Activated CD8-positive, alpha-beta T cell treated with anti-CD3 and anti-CD28 coated beads for 36 hours (primary cell): ENCODE results near the gene DDX17. TPM values are rescaled to one million over a fixed set of nuclear protein-coding genes. Genes with fewer than 3 reads are reported as not detected.
"Not testable (repeated sequence)": the region's sequence is repeated elsewhere in the genome, so short reads cannot be mapped to it uniquely, and the experiment has no call there.

Source experiments
- ATAC-seq: fragments of 200-7000 bp; cut with Tn5 transposase; one replicate; pipeline ENCODE4 v1.10.0; 2021; ENCODE audit warnings: mild to moderate bottlenecking, moderate library complexity
- CTCF ChIA-PET: fragments of 350-600 bp; sonication (Branson Sonifier 250); formaldehyde crosslinking; loops from one replicate; lab custom pipeline; 2021; ENCODE audit warnings: antibody characterized with exemption; lab: Charles Lee
- POLR2A ChIA-PET: fragments of 350-600 bp; sonication (Branson Sonifier 250); formaldehyde crosslinking; loops from one replicate; lab custom pipeline; 2021; ENCODE audit warnings: antibody characterized with exemption; lab: Charles Lee
- DNase-seq: peaks from one replicate; pipeline ENCODE4 v3.0.0-alpha.2; 2020
- H3K27ac Mint-ChIP-seq: one replicate; pipeline ENCODE4 v1.8.0; 2021; ENCODE audit warnings: mild to moderate bottlenecking, mixed read lengths
- H3K27me3 Mint-ChIP-seq: one replicate; pipeline ENCODE4 v1.8.0; 2021; ENCODE audit warnings: mixed read lengths
- H3K36me3 Mint-ChIP-seq: one replicate; pipeline ENCODE4 v1.8.0; 2021; ENCODE audit warnings: low read depth, mixed read lengths
- H3K4me1 Mint-ChIP-seq: one replicate; pipeline ENCODE4 v1.8.0; 2021; ENCODE audit warnings: low read depth, mixed read lengths
- H3K4me3 Mint-ChIP-seq: one replicate; pipeline ENCODE4 v1.8.0; 2021; ENCODE audit warnings: mild to moderate bottlenecking, moderate library complexity, mixed read lengths
- H3K9me3 Mint-ChIP-seq: one replicate; pipeline ENCODE4 v1.8.0; 2021; ENCODE audit warnings: mixed read lengths
- intact Hi-C: fragments of 100-400 bp; cut with micrococcal nuclease; formaldehyde crosslinking; loops from one replicate; pipeline ENCODE4 v1.10.0; 2022
- total RNA-seq, 2 experiments: library from RNA; stranded (reverse); gene quantifications; one replicate each; pipeline ENCODE4 v1.2.3, GENCODE V29; 2021
- TF ChIP-seq, protein P1 (sequence below): fragments of 200-600 bp; IDR thresholded peaks from one replicate; pipeline ENCODE4 v1.8.0; 2022; ENCODE audit warnings: antibody characterized with exemption, mild to moderate bottlenecking

DDX17 gene
- total RNA-seq, 2 experiments from 2014 or later: 320 to 334 TPM

DNA sequence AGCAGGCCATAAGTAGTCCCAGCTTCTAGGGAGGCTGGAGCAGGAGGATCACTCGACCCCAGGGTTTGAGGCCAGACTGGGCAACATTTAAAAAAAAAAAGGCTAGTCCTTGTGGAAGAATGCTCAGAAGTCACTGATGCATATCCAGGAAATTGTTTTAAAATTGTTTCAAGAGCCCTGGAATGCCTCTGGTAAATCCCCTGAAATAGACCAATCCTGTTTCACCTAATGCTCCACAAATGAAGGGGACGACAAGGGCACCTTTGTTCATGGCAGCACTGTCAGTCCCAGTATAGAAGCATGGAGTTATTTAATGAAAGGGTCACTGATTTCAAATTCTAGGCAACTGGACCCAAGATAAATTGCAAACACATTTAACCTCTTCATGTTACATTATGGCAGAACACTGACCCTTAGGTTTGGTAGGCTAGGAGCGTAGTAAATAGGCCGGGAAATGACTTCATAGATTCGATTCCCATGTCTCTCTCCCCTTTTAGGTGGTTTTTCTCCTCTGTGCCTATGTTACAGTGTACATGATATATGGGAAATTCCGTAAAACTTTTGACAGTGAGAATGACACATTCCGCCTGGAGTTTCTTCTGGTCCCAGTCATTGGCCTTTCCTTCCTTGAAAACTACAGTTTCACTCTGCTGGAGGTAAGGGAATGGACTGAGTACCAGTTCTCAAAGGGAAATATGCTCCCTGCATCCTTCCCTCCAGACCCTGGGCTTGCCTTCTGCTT lies 26.8 kb downstream of the DDX17 start:
- Mint-ChIP-seq H3K36me3 (peaks cover 31% of the 10 kb centered on the region), H3K27ac (no peak overlapping the region), H3K9me3 (no peaks in the 10 kb centered on the region), H3K27me3 (no peaks in the 10 kb centered on the region), H3K4me3 (no peak overlapping the region), H3K4me1 (peaks cover 17% of the 10 kb centered on the region)
- ATAC-seq (no peak), DNase-seq (no peak)
- TF ChIP-seq, protein P1, sequence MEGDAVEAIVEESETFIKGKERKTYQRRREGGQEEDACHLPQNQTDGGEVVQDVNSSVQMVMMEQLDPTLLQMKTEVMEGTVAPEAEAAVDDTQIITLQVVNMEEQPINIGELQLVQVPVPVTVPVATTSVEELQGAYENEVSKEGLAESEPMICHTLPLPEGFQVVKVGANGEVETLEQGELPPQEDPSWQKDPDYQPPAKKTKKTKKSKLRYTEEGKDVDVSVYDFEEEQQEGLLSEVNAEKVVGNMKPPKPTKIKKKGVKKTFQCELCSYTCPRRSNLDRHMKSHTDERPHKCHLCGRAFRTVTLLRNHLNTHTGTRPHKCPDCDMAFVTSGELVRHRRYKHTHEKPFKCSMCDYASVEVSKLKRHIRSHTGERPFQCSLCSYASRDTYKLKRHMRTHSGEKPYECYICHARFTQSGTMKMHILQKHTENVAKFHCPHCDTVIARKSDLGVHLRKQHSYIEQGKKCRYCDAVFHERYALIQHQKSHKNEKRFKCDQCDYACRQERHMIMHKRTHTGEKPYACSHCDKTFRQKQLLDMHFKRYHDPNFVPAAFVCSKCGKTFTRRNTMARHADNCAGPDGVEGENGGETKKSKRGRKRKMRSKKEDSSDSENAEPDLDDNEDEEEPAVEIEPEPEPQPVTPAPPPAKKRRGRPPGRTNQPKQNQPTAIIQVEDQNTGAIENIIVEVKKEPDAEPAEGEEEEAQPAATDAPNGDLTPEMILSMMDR: no peak
- intact Hi-C loops: no loop called here
- POLR2A ChIA-PET: interaction anchor here (0.7 to 4.2 kb wide), 2 partner anchors 11 to 25 kb away, joined by 3 to 29 read pairs; no protein-coding TSS in a partner anchor
- CTCF ChIA-PET: no interaction called here

DNA sequence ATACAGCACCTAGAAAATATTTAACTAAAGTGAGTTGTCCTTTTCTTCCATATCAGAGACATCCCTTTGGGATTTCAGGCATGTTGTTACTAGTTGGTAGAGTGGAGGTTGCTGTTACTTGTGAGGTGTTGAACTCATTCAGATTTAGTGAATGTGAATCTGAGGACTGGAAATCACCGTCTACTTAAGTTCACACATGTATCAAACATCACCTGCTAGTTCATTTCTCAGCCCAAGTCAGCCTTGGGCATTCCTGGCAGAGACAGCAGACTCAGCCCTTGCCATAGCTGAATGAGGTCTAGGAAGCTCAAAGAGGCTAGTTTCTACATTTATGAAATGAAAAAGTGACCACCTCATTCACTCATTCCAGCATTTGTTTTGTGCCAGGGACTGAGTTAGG lies 28.5 kb downstream of the DDX17 start:
- intact Hi-C loops: no loop called here
- H3K27me3 Mint-ChIP-seq: no peaks in the 10 kb centered on the region
- H3K9me3 Mint-ChIP-seq: no peaks in the 10 kb centered on the region
- H3K27ac Mint-ChIP-seq: no peak overlapping the region
- TF ChIP-seq, protein P1: no peak
- peaks cover 14% of the 10 kb centered on the region for H3K36me3 Mint-ChIP-seq
- CTCF ChIA-PET: interaction anchor here (1.2 kb wide), 2 partner anchors 46 to 364 kb away, joined by 3 read pairs; no protein-coding TSS in a partner anchor
- ATAC-seq (no peak), DNase-seq (no peak)
- H3K4me3 Mint-ChIP-seq: no peak overlapping the region
- POLR2A ChIA-PET: interaction anchor here (1.0 to 1.6 kb wide), 2 partner anchors 10 to 25 kb away, joined by 3 to 4 read pairs; partner anchors contain the start of gene KDELR3
- peaks cover 6% of the 10 kb centered on the region for H3K4me1 Mint-ChIP-seq

DNA sequence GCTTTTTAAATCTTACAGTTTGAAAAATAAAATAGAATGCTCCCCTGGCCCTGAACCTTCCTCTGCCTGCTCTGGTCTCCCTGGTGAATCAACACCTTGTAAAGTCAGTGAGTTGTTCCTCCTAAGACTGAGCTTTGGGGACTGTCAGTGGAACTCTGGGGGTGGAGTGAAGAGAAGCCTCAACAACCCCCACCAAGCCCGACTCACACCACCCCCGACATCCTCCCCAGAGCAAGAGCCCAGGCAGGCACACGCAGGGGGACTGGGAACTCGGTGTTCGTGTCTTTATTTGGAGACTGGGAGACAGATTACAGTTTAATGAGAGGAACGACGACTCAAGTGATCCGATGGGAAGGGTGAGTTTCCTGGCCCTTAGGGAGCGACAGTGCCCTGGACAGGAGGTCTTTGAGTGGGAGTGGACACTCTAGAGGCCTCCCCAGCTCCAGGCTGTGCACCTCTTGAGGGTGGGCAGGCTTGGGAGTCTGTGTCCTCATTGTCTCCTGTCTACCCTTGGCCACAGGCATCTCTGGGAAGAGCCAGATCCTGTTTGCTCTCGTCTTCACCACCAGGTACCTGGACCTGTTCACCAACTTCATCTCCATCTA lies 32.0 kb downstream of the DDX17 start:
- Mint-ChIP-seq H3K4me3 (no peak overlapping the region), H3K36me3 (no peaks in the 10 kb centered on the region), H3K4me1 (peaks cover 6% of the 10 kb centered on the region), H3K27ac (no peak overlapping the region), H3K9me3 (no peaks in the 10 kb centered on the region), H3K27me3 (no peaks in the 10 kb centered on the region)
- no peak for DNase-seq
- POLR2A ChIA-PET: interaction anchor here (2.1 kb wide), 1 partner anchor 10 kb away, joined by 8 read pairs; no protein-coding TSS in a partner anchor
- intact Hi-C loops: no loop called here
- peak; percentile 54 for ATAC-seq
- TF ChIP-seq, protein P1: no peak
- CTCF ChIA-PET: no interaction called here

DNA sequence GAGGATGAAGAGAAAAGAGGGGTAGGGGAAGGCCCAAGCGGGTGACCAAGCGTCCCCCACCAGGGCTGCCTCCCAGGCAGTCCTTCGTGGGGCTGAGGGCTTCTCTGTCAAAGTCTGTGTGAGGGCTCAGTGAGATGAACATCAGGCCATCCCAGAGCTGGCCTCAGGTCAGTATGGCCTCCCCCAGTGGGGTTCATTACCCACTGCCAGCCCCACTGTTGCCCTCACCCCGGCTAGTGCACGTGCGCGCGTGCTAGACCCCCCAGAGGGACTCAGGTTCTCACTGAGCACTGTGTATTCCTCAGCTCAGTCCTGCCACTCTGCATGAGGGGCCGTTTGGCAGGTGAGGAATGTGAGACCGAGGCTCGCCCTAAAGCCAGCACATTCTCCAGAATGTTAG lies 34.9 kb downstream of the DDX17 start:
- no peaks in the 10 kb centered on the region for H3K36me3 Mint-ChIP-seq
- TF ChIP-seq, protein P1: no peak
- DNase-seq: no peak
- no peak for ATAC-seq
- peaks cover 14% of the 10 kb centered on the region for H3K27me3 Mint-ChIP-seq
- ChIA-PET CTCF (no interaction called here), POLR2A (no interaction called here)
- intact Hi-C loops: no loop called here
- H3K4me3 Mint-ChIP-seq: no peak overlapping the region
- H3K27ac Mint-ChIP-seq: no peak overlapping the region
- no peaks in the 10 kb centered on the region for H3K9me3 Mint-ChIP-seq
- peaks cover 10% of the 10 kb centered on the region for H3K4me1 Mint-ChIP-seq

DNA sequence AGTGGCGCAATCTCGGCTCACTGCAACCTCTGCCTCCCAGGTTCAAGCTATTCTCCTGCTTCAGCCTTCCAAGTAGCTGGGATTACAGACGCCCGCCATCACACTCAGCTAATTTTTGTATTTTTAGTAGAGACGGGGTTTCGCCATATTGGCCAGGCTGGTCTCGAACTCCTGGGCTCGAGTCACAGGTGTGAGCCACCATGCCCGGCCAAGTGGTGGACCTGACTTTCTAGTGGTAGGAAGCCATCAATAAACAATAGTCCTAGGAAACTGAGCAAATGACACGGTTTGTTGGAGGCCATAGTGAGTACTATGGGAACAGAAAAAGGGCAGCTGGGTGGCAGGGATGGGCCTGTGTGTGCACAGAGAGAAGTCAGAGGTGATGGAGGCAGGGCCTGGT lies 35.9 kb downstream of the DDX17 start:
- H3K9me3 Mint-ChIP-seq, H3K4me1 Mint-ChIP-seq, DNase-seq, CTCF ChIA-PET, H3K36me3 Mint-ChIP-seq, intact Hi-C loops, ATAC-seq, H3K4me3 Mint-ChIP-seq, H3K27ac Mint-ChIP-seq: not testable (repeated sequence)
- POLR2A ChIA-PET: interaction anchor here (0.6 kb wide), 1 partner anchor 32 kb away, joined by 3 read pairs; no protein-coding TSS in a partner anchor
- peaks cover 16% of the 10 kb centered on the region for H3K27me3 Mint-ChIP-seq
